Eye (tissue), 1 donor: Measurements from ENCODE around the gene MPP1.
A peak's percentile ranks its signal among the peaks of the same experiment; 100 is the strongest.

Experiments used
- DNase-seq: peaks from one replicate; pipeline ENCODE4 v3.0.0-alpha.2; 2015

The MPP1 gene

GRCh38 chrX:154730253-154730891 lies 74.9 kb downstream of the MPP1 start:
- DNase-seq, result peak; percentile 42

GRCh38 chrX:154729439-154729838 lies 75.8 kb downstream of the MPP1 start:
- no peak for DNase-seq
